Measurements from ENCODE around the gene WNT3.
"Not testable (repeated sequence)": the region's sequence is repeated elsewhere in the genome, so short reads cannot be mapped to it uniquely, and the experiment has no call there.

The WNT3 gene

DNA sequence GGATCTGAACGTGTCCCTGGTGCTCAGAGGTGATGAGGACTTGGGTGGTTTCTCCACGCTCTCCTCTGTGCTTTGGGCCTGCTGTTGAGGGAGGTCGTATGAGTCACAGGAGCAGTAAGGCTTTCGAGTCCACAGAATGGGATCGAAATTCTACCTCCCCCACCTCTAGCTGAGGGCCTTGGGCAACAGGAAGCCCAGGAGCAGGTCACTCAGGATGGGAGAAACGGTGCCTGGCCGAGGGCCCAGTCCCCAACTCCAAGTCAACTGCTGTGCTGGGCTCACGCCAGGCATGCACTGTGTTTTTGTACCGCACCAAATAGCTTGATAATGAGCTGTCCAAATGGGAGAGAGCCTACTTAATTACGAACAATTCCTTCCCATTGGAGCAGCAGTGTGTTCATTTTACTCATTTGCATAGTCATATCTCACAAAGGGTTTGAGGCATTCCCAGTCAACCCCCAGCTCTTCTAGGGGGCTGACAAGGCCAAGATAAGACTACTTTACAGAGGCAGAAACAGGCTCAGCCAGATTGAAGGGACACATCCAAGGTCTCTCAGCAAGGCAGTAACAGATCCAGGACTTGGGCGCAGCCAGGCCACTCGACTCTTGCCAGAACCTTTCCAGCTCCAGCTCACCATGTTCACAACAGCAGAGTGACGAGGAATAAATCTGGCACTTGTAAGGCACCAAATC is 53.6 kb downstream of the WNT3 start:
- peak; percentile 75 for DNase-seq (ENCODE audit: low read depth)

DNA sequence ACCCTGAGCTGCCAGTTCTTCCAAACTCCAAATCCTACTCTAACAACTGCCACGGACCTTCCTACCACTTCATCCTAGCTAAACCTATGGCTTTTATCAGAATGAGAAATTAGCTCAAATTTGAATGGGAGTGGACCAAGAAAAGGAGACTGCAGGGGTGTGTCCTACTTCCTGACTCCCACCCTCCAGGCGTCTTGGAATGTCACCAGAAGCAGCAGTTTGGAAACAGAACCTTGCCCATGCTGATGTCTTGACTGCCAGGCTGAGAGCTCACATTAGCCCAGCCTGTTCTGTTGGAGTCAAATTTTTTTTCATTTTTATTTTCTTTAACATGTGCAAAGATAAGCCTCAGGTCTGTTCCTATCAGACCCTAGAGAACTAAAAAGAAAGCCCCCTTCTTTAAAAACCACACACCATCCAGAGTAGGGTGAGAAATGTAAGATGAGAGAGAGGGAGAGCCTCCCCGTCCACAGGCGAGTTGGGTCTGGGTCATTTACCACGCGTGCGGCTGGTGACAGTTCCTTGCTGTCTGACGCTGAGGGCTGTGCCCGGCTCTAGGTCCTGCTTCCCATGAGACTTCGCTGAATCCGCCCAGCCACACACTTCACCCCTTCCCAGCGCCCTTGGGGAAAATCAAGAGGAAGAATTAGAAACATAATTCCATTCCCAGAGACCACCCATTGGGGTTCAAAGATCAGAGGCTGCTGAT is 54.3 kb downstream of the WNT3 start:
- DNase-seq (ENCODE audit: low read depth): no peak

DNA sequence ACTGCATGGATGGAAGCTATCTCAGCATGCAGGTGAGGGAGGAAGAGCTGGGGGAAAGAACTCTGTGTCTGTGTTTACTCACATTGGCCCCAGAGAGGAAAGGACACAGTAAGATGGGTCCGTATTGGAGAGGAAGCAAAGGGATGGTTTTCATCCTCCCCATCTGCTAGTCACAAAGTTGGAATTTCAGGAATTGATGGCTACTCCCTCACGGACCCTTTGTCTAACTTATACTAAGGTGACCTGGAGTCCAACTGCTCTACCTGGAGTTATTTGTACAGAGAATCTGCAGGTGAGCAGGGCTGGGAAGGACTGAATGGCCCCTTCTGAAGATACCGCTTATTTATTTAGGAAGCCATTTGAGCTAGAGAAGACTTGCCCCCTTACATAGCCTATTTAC is 55.1 kb downstream of the WNT3 start:
- no peak for DNase-seq (ENCODE audit: low read depth)

- no peak for DNase-seq (ENCODE audit: low read depth)
Measured at GRCh38 chr17:46759141-46759540, 59.4 kb downstream of the WNT3 start.

DNA sequence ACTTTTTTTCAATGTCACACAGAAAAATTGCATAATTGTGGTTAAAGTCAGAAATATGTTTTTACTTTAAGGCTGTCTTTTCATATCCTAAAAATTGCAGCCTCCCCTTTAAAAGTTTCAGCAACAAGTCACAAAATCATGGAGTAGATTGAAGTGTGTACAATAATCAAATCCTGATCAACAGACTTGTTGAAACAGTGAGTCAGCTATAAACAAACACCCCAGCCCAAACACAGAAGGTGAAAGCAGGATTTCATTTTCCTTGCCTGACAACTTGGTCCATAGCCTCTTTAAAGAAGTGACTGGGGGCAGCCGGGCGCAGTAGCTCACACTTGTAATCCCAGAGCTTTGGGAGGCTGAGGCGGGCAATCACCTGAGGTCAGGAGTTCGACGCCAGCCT is 59.9 kb downstream of the WNT3 start:
- DNase-seq (ENCODE audit: low read depth): no peak

DNA sequence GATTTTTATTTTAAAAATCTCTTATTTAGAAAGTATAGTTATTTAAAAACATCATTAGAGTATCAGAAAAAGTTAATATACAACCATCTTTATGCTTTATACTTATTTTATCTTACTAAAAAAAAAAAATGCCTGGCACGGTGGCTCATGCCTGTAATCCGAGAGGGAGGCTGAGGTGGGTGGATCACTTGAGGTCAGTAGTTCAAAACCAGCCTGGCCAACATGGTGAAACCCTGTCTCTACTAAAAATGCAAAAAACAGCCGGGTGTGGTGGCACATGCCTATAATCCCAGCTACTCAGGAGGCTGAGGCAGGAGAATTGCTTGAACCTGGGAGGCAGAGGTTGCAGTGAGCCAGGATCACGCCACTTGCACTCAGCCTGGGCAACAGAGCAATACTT is 60.9 kb downstream of the WNT3 start:
- DNase-seq (ENCODE audit: low read depth): not testable (repeated sequence)

DNA sequence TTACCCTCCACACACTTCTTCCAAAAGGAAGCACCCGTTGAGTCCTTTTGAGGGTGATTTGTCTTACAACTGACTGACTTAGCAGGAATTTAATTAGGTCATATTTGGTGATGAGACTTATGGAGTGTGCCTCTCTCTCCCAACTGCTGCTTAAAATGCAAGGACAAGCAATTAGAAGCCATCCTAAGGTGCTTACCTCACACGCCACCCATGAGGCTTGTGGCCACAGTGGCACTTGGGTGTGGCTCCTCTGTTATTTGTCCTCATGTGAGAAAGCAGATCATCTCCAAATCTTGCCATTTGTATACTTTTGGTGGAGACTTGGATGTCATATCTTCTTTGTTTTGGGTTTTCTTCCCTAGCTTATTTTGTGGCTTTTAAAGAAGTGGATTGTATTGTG is 61.6 kb downstream of the WNT3 start:
- DNase-seq (ENCODE audit: low read depth): no peak

GRCh38 chr17:46756081-46756735 is 62.3 kb downstream of the WNT3 start:
- no peak for DNase-seq (ENCODE audit: low read depth)

- DNase-seq (ENCODE audit: low read depth): no peak
Measured at GRCh38 chr17:46753776-46754175, 64.7 kb downstream of the WNT3 start.

DNA sequence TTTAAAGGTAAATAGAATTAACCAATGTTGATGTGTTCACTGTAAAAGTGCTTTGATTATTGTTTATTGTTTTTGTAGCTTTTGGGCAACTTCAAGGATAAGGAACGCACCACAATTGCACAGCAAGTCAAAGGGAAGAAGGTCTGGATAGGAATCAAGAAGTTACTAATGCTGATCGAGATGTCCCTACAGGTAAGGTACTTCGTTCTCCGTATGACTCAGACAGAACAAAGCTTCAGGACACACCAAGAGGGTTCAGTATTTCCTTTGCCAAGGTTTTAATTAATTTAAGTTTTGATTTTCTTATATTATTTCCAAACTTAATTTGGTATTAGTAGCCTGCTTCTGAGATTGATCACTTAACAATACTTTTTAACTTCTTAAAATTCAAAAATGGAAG is 67.1 kb downstream of the WNT3 start:
- no peak for DNase-seq (ENCODE audit: low read depth)

DNA sequence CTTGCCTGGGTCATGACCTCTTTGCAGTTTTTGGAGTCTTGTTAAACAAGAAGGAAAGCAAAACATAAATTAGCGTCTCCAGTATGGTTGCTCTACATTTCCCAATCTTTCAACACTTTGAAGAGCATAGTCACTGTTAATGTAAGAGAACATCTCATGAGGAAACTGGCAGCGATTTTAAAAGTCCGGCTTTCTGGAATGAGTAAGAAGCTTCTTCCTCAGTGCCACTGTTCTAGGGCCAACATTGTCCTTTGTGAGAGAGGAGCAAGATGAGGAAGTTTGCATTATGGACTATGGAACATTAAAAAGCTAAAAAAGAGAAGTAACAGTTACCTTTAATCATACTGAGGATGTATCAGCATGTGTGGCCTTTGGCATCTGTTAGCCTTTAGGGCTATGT is 73.1 kb downstream of the WNT3 start:
- DNase-seq (ENCODE audit: low read depth): no peak

- no peak for DNase-seq (ENCODE audit: low read depth)
Measured at GRCh38 chr17:46744441-46744840, 74.1 kb downstream of the WNT3 start.

- DNase-seq (ENCODE audit: low read depth): peak; percentile 72
Measured at GRCh38 chr17:46742565-46743270, 75.8 kb downstream of the WNT3 start.

GRCh38 chr17:46741122-46741730 is 77.3 kb downstream of the WNT3 start:
- DNase-seq (ENCODE audit: low read depth): no peak

DNA sequence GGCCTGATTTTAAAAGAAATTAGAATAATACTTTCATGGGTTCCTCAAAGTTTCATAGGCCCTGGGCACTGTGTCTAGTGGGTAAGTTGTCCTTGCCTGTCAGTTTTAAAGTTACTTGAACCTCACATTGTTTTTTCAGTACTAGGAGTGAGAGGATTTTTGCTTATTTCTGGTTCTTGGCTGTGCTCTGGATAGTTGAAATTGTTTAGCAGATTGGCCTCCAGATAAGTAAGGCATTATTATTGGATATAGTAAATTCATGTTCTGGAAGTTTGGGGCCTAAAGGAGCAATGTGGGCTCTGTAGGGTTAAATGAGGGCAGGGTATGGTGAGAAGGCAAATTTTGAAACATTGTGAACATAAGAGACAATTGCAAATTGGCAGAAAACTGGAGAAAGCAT is 78.5 kb downstream of the WNT3 start:
- no peak for DNase-seq (ENCODE audit: low read depth)

GRCh38 chr17:46738544-46738943 is 79.9 kb downstream of the WNT3 start:
- no peak for DNase-seq (ENCODE audit: low read depth)

DNA sequence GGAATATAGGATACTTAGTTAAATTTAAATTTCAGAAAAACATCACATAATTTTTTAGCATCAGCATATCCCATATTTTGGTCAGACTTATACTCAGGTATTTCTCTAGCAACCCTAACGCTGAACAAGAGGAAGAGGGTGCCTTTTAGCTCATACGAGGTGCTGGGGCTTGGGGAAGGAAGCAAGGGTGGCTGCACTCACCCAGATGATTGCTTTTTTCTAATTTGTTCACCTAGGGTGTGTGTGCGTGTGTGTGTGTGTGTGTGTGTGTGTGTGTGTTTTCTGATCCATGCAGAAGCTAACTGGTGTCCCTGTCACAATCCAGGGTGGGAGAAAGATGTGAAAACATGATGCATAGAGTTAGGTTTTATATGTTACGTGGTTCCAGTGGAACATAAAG is 81.2 kb downstream of the WNT3 start:
- DNase-seq (ENCODE audit: low read depth): no peak

- no peak for DNase-seq (ENCODE audit: low read depth)
Measured at GRCh38 chr17:46736100-46736499, 82.4 kb downstream of the WNT3 start.

DNA sequence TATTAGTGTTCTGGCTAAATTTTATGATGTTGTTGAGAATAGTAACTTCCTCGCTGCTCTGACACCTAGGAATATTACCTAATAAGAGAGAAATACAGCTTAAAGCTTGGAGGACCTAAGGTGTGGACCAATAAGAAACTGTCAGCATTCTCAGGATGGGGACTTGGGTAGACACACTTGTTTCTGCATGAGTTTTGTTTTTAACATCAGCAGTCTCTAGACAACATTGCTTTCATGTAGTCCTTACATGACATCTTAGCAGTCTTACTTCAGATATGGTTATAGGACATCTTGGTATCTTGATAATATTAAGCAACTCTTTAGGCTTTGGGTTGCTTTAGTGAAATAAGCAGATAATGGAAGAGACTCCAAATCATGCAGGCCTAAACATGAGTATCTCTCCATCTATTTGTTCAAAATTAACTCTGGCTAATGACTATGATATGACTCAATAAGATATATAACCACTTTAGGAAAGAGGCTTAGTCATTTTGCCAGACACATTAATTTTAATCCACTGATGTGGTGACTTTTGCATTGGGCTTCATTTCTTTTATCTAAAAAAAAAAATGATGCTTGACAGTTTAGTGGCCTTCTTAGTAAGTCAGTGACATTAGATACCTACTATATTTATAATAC is 84.5 kb downstream of the WNT3 start:
- DNase-seq (ENCODE audit: low read depth): no peak

- no peak for DNase-seq (ENCODE audit: low read depth)
Measured at GRCh38 chr17:46732754-46733398, 85.6 kb downstream of the WNT3 start.

GRCh38 chr17:46732160-46732559 is 86.3 kb downstream of the WNT3 start:
- no peak for DNase-seq (ENCODE audit: low read depth)
